ENCODE measurements around the gene NUP214. TPM values are rescaled to one million over a fixed set of nuclear protein-coding genes. Genes with fewer than 3 reads are reported as not detected.

NUP214 gene
- total RNA-seq, 1 experiment from 2014 or later, result 25.6 TPM

DNA sequence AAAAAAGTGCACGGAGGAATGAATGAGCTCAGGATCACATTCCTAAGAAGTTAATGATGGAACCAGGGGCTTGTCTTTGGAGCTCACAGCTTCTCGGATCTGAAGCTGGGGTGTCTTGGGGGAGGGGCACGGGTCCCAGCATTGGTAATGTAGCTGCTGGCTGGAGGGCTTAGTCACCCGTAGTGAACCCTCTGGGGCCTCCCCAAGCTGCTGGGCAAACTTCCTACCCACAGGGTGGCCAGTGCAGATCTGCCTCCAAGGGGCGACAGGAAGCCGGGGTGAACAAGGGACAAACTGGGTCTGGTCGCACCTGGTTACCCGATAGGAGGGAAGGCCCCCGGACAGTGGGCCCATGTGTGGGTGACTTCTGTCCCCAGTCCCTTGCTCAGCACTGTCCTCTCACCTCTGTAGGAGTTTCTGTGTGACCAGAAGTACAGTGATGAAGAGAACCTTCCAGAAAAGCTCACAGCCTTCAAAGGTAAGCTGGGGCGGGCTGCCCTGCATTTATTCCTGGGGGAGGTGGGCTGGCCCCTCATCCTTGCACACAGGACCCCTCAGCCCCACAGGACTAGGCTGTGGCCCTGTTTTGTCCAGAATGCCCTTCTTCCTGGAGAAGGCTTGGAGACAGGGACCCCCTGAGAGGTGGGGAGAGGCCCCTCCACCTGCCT lies 14.1 kb upstream of the NUP214 start:
- ATAC-seq (no peak), DNase-seq (no peak)
- Histone ChIP-seq H3K9ac (ENCODE audit: low read length) (no peak overlapping the region), H3K36me3 (ENCODE audit: low read depth, low read length) (no peaks in the 10 kb centered on the region), H2AFZ (ENCODE audit: low read length) (no peak overlapping the region), H3K27ac (ENCODE audit: low read length) (no peak overlapping the region), H3K79me2 (ENCODE audit: low read length) (no peaks in the 10 kb centered on the region), H3K4me1 (ENCODE audit: insufficient read depth, low read length) (no peaks in the 10 kb centered on the region), H4K20me1 (ENCODE audit: low read length) (no peaks in the 10 kb centered on the region), H3K9me3 (ENCODE audit: low read length) (no peaks in the 10 kb centered on the region), H3F3A (ENCODE audit: low read length, unreplicated experiment) (no peaks in the 10 kb centered on the region), H3K4me2 (ENCODE audit: low read length) (no peak overlapping the region), H3K4me3 (ENCODE audit: low read length) (no peak overlapping the region), H3K9me2 (replicated peaks; ENCODE audit: low read length) (no peaks in the 10 kb centered on the region), H3K27me3 (ENCODE audit: low read length) (no peaks in the 10 kb centered on the region)
- intact Hi-C loops (cut with micrococcal nuclease), result no loop called here
- BruUV-seq (replicated peaks), result no TSS peak
- ChIA-PET CTCF (no interaction called here), POLR2A (ENCODE audit: unreplicated experiment) (no interaction called here)
- TF ChIP-seq, protein P1, sequence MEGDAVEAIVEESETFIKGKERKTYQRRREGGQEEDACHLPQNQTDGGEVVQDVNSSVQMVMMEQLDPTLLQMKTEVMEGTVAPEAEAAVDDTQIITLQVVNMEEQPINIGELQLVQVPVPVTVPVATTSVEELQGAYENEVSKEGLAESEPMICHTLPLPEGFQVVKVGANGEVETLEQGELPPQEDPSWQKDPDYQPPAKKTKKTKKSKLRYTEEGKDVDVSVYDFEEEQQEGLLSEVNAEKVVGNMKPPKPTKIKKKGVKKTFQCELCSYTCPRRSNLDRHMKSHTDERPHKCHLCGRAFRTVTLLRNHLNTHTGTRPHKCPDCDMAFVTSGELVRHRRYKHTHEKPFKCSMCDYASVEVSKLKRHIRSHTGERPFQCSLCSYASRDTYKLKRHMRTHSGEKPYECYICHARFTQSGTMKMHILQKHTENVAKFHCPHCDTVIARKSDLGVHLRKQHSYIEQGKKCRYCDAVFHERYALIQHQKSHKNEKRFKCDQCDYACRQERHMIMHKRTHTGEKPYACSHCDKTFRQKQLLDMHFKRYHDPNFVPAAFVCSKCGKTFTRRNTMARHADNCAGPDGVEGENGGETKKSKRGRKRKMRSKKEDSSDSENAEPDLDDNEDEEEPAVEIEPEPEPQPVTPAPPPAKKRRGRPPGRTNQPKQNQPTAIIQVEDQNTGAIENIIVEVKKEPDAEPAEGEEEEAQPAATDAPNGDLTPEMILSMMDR (conservative IDR thresholded peaks at IDR 0.05; ENCODE audit: low read depth, low read length), result no peak
- TF ChIP-seq EZH2phosphoT487 (IDR thresholded peaks at IDR 0.05; ENCODE audit: borderline replicate concordance, low read length) (no peak), EZH2 (IDR thresholded peaks at IDR 0.05; ENCODE audit: low read length, unreplicated experiment) (no peak)

DNA sequence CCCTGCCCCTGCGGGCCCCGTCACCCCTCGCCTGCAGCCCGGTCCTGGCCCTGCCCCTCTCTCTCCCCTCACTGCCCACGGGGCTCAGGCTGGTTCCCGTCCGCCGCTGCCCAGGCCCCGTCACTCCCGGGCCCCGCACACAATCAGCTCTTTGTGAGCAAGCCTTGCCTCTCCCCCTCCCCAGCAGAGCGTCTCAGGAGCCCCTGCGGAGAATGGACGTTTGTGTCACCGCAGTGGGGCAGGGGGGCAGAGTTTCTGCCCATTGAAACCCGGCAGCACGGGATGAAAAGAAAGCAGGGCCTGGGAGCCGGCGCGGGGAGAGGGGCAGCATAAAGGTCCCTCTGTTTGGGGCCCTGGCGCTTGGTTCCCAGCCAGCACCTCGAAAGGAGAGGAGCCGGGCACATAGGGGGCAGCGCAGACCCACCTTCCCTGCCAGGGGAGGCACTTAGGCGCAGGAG lies 13.5 kb upstream of the NUP214 start:
- H3K9me2 ChIP-seq (replicated peaks; ENCODE audit: low read length), result no peaks in the 10 kb centered on the region
- no peaks in the 10 kb centered on the region for H3K9me3 ChIP-seq (ENCODE audit: low read length)
- no peaks in the 10 kb centered on the region for H3K79me2 ChIP-seq (ENCODE audit: low read length)
- POLR2A ChIA-PET (ENCODE audit: unreplicated experiment), result no interaction called here
- H4K20me1 ChIP-seq (ENCODE audit: low read length), result no peaks in the 10 kb centered on the region
- ATAC-seq (no peak), DNase-seq (no peak)
- H3K36me3 ChIP-seq (ENCODE audit: low read depth, low read length), result no peaks in the 10 kb centered on the region
- intact Hi-C loops (cut with micrococcal nuclease), result no loop called here
- no peaks in the 10 kb centered on the region for H3K27me3 ChIP-seq (ENCODE audit: low read length)
- no peak overlapping the region for H3K9ac ChIP-seq (ENCODE audit: low read length)
- CTCF ChIA-PET, result no interaction called here
- H3K4me3 ChIP-seq (ENCODE audit: low read length), result no peak overlapping the region
- H3F3A ChIP-seq (ENCODE audit: low read length, unreplicated experiment), result no peaks in the 10 kb centered on the region
- no peak overlapping the region for H2AFZ ChIP-seq (ENCODE audit: low read length)
- H3K4me2 ChIP-seq (ENCODE audit: low read length), result no peak overlapping the region
- no peak overlapping the region for H3K27ac ChIP-seq (ENCODE audit: low read length)
- BruUV-seq (replicated peaks), result no TSS peak
- TF ChIP-seq, protein P1 (conservative IDR thresholded peaks at IDR 0.05; ENCODE audit: low read depth, low read length), result no peak
- no peak for TF ChIP-seq EZH2 (IDR thresholded peaks at IDR 0.05; ENCODE audit: low read length, unreplicated experiment)
- TF ChIP-seq EZH2phosphoT487 (IDR thresholded peaks at IDR 0.05; ENCODE audit: borderline replicate concordance, low read length), result no peak
- no peaks in the 10 kb centered on the region for H3K4me1 ChIP-seq (ENCODE audit: insufficient read depth, low read length)

DNA sequence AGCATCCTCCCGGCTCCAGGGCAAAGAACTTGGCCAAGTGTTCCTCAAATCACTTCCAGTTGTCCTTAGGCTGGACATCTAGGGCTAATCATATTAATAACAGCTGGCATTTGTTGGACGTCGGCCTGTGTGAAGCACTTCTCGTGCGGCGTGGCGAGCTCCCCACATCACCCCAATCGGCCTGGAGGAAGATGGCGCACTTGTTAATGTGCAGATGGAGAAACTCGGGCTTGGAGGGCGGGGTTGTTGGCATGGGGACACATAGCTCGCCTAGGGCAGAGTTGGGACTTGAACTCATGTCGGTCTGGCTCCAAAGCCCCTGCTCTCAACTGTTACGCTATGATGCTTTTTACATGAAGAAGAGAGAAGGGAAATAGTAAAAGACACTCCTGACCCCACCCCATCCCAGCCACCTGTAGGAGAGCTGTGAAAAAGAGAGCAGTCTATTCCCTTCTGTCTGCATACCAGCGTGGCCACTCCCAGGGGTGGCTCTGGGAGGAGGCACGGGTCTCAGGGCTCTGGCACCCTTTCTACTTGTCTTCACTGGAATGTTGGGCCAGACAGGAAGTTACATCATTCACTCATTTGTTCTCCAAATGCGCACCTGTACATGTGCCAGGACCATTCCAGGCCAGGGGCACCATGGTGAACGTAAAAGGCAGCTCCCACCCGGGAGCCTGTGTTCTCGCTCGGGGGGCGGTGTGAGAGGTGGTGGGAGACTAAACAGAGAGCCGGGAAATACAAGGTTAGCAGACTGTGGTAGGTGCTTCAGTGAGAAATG lies 12.8 kb upstream of the NUP214 start:
- Histone ChIP-seq H3K4me2 (ENCODE audit: low read length) (no peak overlapping the region), H3K27me3 (ENCODE audit: low read length) (no peaks in the 10 kb centered on the region), H2AFZ (ENCODE audit: low read length) (no peak overlapping the region), H3K9me2 (replicated peaks; ENCODE audit: low read length) (no peaks in the 10 kb centered on the region), H3K4me3 (ENCODE audit: low read length) (no peak overlapping the region), H3K79me2 (ENCODE audit: low read length) (no peaks in the 10 kb centered on the region), H3K9ac (ENCODE audit: low read length) (no peak overlapping the region), H3F3A (ENCODE audit: low read length, unreplicated experiment) (no peaks in the 10 kb centered on the region), H3K36me3 (ENCODE audit: low read depth, low read length) (no peaks in the 10 kb centered on the region), H3K27ac (ENCODE audit: low read length) (no peak overlapping the region), H4K20me1 (ENCODE audit: low read length) (no peaks in the 10 kb centered on the region), H3K4me1 (ENCODE audit: insufficient read depth, low read length) (no peaks in the 10 kb centered on the region), H3K9me3 (ENCODE audit: low read length) (no peaks in the 10 kb centered on the region)
- DNase-seq, result no peak
- no peak for ATAC-seq
- TF ChIP-seq, protein P1 (conservative IDR thresholded peaks at IDR 0.05; ENCODE audit: low read depth, low read length), result no peak
- TF ChIP-seq EZH2 (IDR thresholded peaks at IDR 0.05; ENCODE audit: low read length, unreplicated experiment) (no peak), EZH2phosphoT487 (IDR thresholded peaks at IDR 0.05; ENCODE audit: borderline replicate concordance, low read length) (no peak)
- intact Hi-C loops (cut with micrococcal nuclease), result no loop called here
- ChIA-PET POLR2A (ENCODE audit: unreplicated experiment) (no interaction called here), CTCF (no interaction called here)
- BruUV-seq (replicated peaks), result no TSS peak
